ENCODE data around the gene PTPRM.
A peak's percentile ranks its signal among the peaks of the same experiment; 100 is the strongest.

Gene PTPRM

DNA sequence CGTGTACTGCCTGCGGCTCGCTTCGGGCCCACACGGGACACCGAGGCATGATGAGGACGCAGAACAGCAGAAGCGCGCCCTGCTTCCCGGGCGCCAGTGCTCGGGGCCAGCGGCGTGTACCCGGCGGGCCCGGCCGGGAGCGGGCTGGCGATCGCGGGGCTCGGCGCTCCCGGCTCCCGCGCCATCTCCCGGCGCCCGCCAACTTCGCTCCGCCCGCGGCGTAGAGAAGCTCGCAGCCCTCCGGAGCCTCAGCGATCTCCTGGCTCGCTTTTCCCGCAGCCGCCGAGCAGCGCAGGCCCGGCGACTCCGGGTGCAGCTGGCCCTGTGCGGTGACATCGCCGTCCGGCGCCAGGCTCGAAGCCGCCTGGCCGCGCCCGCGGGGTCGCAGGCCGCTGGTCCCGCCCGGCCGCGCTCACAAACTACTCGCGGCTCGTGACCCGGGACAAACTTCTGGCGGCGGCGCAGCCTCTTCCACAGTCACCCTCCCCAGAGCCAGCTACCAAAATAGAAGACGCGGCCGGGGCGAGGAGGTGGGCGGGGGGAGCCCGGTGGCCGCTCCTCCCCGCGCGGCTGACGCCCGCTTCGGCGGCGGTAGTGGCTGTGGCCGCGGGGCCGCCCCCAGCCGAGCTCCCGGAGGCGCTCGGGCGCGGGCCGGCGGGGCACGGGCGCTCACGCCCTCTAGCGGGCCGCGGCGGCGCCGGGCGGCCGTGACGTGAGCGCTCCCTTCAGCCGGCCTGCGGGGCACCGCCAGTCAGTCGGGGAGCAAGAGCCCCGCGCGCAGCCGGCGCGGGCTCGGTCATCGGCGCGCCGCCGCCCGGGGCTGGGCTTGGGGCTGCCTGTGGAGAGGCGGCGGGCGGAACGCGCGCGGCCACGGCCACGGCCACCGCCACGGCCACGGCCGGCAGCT, at the start of gene PTPRM:
Gene PTPRM (plus strand): TSS at position 750 of the 907 bp plus-strand sequence. CDS start 503 bp downstream, outside the sequence.
- DNase-seq (ENCODE audit: low read depth) = peak; percentile 89

- DNase-seq (ENCODE audit: low read depth) = no peak
Measured at GRCh38 chr18:7517852-7518251, 49.3 kb upstream of the PTPRM start.

GRCh38 chr18:7520200-7520785, 46.8 kb upstream of the PTPRM start:
- no peak for DNase-seq (ENCODE audit: low read depth)

DNA sequence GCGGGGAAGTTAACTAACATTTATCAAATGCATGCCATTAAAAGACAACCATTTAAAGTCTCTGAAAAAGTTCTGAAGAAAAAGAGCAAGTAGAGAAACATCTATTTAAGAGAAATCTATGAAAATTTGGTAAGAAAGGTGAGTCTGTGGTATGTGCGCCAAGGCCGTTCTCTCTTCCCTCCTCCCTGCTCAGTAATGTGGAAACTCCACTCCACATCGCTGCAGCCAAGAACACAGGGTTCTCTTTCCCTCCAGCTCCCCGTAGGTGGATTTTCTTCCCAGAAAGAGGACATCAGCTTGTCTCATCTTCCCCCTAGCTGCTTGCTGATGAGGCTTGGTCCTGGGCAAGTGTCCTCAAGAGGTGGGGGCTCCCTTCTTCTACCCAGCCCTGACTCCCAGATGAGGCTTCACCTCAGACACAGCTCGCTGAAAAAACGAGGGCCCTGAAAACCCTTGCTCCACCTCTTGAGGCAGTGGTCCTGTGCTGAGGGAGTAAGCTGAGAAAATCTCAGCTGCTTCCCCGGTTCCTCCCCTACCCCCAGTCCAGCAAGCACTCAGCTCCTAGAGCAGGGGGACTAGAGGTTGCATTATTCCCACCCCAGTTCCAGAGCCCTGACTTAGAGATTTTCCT, 45.8 kb upstream of the PTPRM start:
- DNase-seq (ENCODE audit: low read depth) = no peak

DNA sequence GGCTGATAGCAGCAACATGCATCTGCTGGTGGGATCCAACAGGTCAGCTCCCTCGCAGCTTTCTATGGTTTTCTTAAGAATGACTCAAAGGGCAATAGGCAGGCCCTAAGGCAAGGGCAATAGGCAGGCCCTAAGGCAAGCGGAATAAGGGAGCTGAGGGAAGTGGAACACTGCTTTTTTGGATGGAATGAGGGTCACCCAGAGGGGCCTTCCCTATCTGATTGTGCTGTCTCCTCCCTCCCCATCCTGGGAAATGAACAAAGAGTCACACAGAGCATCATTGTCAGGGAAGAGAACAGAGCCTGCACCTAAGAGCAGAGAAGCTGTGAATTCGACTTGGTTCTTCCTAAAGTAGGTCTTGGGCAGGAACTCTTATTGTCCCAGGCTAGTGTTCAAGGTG, 43.3 kb upstream of the PTPRM start:
- no peak for DNase-seq (ENCODE audit: low read depth)

GRCh38 chr18:7524786-7525185, 42.3 kb upstream of the PTPRM start:
- no peak for DNase-seq (ENCODE audit: low read depth)

DNA sequence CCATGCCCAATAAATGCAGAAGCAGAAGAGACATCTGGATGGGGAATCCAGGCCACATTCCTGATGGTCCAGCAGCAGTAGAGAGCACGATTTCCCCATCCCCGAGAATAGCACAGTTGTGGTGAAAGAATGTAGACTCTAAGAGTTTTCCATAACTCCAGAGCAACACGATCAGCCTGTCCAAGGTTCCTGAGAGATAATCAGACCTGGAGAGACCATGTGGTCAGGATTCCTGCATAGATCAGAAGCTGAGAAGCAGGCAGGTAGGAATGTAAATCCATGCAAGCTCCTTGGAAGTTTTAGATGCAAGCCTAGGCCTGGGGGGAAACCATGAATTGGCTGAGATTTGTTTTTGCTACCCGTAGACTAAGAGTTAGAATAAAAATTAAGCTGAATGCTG, 34.2 kb upstream of the PTPRM start:
- no peak for DNase-seq (ENCODE audit: low read depth)

GRCh38 chr18:7535436-7536205, 31.5 kb upstream of the PTPRM start:
- no peak for DNase-seq (ENCODE audit: low read depth)

DNA sequence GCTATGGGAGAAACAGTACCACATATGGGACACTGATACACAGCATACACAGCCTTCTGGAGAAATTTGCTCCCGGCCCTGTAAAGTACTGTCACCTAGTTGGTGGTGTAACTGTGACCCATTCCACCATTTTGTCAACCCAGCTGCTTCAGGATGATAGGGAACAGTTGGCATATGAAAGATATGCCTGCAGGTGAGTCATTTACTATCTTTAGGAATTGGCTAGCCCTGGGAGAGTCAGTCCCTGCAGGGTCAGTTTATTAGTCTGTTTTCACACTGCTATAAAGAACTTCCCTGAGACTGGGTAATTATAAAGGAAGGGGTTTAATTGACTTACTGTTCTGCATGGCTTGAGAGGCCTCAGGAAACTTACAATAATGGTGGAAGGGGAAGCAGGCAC, 30.0 kb upstream of the PTPRM start:
- DNase-seq (ENCODE audit: low read depth) = no peak

GRCh38 chr18:7541835-7542234, 25.3 kb upstream of the PTPRM start:
- no peak for DNase-seq (ENCODE audit: low read depth)

- no peak for DNase-seq (ENCODE audit: low read depth)
Measured at GRCh38 chr18:7544686-7545085, 22.4 kb upstream of the PTPRM start.

- peak; percentile 27 for DNase-seq (ENCODE audit: low read depth)
Measured at GRCh38 chr18:7545734-7546133, 21.4 kb upstream of the PTPRM start.

- no peak for DNase-seq (ENCODE audit: low read depth)
Measured at GRCh38 chr18:7548221-7548620, 18.9 kb upstream of the PTPRM start.

DNA sequence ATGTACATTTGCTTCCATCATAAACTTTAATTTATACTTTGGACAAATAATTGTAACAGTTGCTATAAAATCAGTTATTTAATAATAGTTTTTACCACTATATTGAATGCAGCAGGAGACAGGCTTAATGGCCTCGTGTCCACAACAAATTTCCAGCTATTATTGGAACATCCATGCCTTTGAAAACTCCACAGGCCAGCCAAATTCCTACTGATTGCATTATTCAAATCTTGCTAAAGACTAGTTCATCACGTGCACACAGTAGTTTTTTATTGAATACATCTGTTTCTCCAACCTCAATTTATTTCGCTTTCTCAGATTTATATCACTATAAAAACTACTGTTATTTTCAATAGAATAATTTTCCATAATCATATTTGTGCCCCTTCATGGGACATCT, 18.4 kb upstream of the PTPRM start:
- peak; percentile 69 for DNase-seq (ENCODE audit: low read depth)

GRCh38 chr18:7557973-7558372, 9.1 kb upstream of the PTPRM start:
- no peak for DNase-seq (ENCODE audit: low read depth)

- no peak for DNase-seq (ENCODE audit: low read depth)
Measured at GRCh38 chr18:7558769-7559168, 8.3 kb upstream of the PTPRM start.

- no peak for DNase-seq (ENCODE audit: low read depth)
Measured at GRCh38 chr18:7559709-7560319, 7.3 kb upstream of the PTPRM start.

- DNase-seq (ENCODE audit: low read depth) = no peak
Measured at GRCh38 chr18:7561909-7562460, 5.1 kb upstream of the PTPRM start.

GRCh38 chr18:7562491-7562890, 4.6 kb upstream of the PTPRM start:
- no peak for DNase-seq (ENCODE audit: low read depth)

DNA sequence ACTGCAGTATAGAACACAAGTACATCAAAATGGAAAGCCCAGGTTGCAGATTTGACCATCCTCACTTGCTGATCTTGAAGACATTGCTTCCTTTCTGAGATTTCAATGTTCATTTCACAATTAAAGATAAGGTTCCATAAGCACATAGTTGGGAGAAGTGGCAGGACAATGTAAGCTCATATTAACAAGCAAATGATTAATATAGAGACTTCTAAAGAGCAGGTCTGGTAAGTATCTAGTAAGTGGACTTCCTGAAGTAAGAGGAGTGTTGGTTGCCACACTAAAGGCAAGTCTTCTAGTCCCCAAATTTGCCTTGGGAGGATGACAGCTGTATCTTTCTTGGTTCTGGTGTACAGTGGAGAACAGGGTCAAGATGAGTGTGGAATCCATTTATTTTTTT, 1.4 kb upstream of the PTPRM start:
- DNase-seq (ENCODE audit: low read depth) = no peak

DNA sequence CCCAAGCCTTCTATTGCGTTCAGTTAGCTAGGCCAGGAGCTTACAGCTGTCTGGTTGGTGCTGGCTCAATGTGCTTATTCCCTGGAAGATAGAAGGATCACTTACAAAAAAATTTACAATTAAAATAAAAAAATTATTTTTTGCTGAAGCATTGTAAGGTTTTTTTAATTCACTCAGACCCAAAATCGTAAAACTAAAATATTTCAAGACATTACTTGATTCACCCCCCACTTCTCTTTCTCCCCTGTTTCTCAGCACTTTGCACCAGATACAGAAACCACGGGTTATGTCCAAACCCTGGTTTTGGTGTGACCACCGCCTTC, 911 bp upstream of the PTPRM start:
- DNase-seq (ENCODE audit: low read depth) = no peak

Measured in fibroblast of gingiva (primary cell).